Thyroid gland (tissue), 4 donors: Measurements from ENCODE around the gene IGSF23.

Experiments used
- POLR2A ChIP-seq, 2 donors: fragments of 450-650 bp; IDR thresholded peaks; one replicate each; pipeline ENCODE4 v1.6.1; 2017; ENCODE audit warnings: antibody characterized with exemption in 2 of 2, mild to moderate bottlenecking in 2 of 2, moderate library complexity in 1 of 2
- TF ChIP-seq, protein P1 (sequence below), 6 experiments: fragments of 200-600 bp in 3 of 6; fragments of 450-650 bp in 3 of 6; sonication (generic) in 3 of 6; IDR thresholded peaks; one replicate each; pipeline ENCODE4 v1.5.1; 2016 to 2019; ENCODE audit warnings: antibody characterized with exemption in 6 of 6, mild to moderate bottlenecking in 2 of 6, inconsistent platforms in 1 of 6, moderate library complexity in 1 of 6

DNA sequence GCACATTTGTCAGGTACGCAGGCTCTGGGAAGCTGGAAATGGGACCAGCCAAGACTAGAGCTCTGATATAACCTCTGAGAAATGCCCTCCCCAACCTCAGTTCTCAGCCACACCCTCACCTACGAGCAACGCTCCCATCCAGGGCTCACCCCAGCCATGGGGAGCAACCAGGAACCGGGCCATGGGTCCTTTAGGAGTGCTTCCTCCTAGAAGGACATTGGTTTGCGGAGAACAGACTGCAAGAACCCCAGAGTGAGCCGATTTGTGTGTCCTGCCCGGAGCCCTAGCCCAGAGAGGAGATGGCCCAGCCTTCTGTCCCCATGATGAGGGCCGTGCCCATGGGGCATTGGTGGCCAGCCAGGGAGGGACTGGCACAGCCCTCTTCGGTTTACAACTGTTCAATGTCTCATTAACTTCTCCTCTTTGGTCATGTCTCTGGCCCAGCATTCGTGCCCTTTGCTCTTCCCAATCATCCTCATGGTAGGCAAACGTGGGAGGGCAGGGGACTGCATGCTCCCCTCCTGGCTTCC lies 32.9 kb upstream of the IGSF23 start:
- TF ChIP-seq, protein P1, sequence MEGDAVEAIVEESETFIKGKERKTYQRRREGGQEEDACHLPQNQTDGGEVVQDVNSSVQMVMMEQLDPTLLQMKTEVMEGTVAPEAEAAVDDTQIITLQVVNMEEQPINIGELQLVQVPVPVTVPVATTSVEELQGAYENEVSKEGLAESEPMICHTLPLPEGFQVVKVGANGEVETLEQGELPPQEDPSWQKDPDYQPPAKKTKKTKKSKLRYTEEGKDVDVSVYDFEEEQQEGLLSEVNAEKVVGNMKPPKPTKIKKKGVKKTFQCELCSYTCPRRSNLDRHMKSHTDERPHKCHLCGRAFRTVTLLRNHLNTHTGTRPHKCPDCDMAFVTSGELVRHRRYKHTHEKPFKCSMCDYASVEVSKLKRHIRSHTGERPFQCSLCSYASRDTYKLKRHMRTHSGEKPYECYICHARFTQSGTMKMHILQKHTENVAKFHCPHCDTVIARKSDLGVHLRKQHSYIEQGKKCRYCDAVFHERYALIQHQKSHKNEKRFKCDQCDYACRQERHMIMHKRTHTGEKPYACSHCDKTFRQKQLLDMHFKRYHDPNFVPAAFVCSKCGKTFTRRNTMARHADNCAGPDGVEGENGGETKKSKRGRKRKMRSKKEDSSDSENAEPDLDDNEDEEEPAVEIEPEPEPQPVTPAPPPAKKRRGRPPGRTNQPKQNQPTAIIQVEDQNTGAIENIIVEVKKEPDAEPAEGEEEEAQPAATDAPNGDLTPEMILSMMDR (IDR thresholded peaks at IDR 0.05) = no peak
- TF ChIP-seq POLR2A (IDR thresholded peaks at IDR 0.05) = no peak
